DND-41 (cell line): Measurements from ENCODE around the gene IFRD1.

ENCODE experiments used
- ATAC-seq: fragments of 200-7000 bp; cut with Tn5 transposase; 3 replicates; pipeline ENCODE4 v1.9.1; 2021; ENCODE audit warnings: low read depth; ENCODE audit not compliant: insufficient read depth
- DNase-seq: peaks from one replicate; pipeline ENCODE4 v3.0.0-alpha.2; 2020
- H2AFZ ChIP-seq: 2 replicates; pipeline ENCODE4 v1.6.0; 2012; ENCODE audit warnings: low read depth, low read length
- H3K27ac ChIP-seq: 2 replicates; pipeline ENCODE4 v1.5.1; 2012; ENCODE audit warnings: low read length, inconsistent platforms
- H3K27me3 ChIP-seq: fragments of 200-600 bp; sonication (generic); 2 replicates; pipeline ENCODE4 v1.6.0; 2012; ENCODE audit warnings: low read length, mild to moderate bottlenecking, inconsistent platforms; ENCODE audit not compliant: insufficient read depth, poor library complexity
- H3K36me3 ChIP-seq: 2 replicates; pipeline ENCODE4 v1.5.1; 2012; ENCODE audit warnings: low read length, inconsistent platforms; ENCODE audit not compliant: insufficient read depth
- H3K4me1 ChIP-seq: 2 replicates; pipeline ENCODE4 v1.5.1; 2012; ENCODE audit warnings: mild to moderate bottlenecking, low read length; ENCODE audit not compliant: insufficient read depth
- H3K4me2 ChIP-seq: 2 replicates; pipeline ENCODE4 v1.6.0; 2012; ENCODE audit warnings: mild to moderate bottlenecking, moderate library complexity, low read length, inconsistent platforms; ENCODE audit not compliant: insufficient read depth
- H3K4me3 ChIP-seq, 2 experiments: fragments of 200-600 bp in 1 of 2; shearing (Covaris generic) in 1 of 2; 2 replicates each; pipeline ENCODE4 v1.5.1; 2012 to 2016; ENCODE audit warnings: inconsistent platforms in 2 of 2, low read length in 2 of 2, mild to moderate bottlenecking in 2 of 2, low read depth in 1 of 2, moderate library complexity in 1 of 2
- H3K79me2 ChIP-seq: 2 replicates; pipeline ENCODE4 v1.6.0; 2012; ENCODE audit warnings: low read length, inconsistent platforms; ENCODE audit not compliant: insufficient read depth
- H3K9ac ChIP-seq: 2 replicates; pipeline ENCODE4 v1.6.0; 2012; ENCODE audit warnings: low read depth, mild to moderate bottlenecking, inconsistent platforms, low read length, moderate library complexity
- H3K9me3 ChIP-seq: 2 replicates; pipeline ENCODE4 v1.5.1; 2012; ENCODE audit warnings: low read length, moderate library complexity, mild to moderate bottlenecking, inconsistent platforms; ENCODE audit not compliant: insufficient read depth, severe bottlenecking
- H4K20me1 ChIP-seq: 2 replicates; pipeline ENCODE4 v1.6.0; 2012; ENCODE audit warnings: low read length; ENCODE audit not compliant: insufficient read depth
- EZH2 ChIP-seq: IDR thresholded peaks from 3 replicates; pipeline ENCODE4 v1.6.1; 2012; ENCODE audit warnings: borderline replicate concordance, low read depth, mild to moderate bottlenecking, moderate library complexity, low read length, inconsistent platforms; ENCODE audit not compliant: severe bottlenecking
- TF ChIP-seq, protein P1 (sequence below): IDR thresholded peaks from 2 replicates; pipeline ENCODE4 v1.5.1; 2012; ENCODE audit warnings: borderline replicate concordance, low read length, moderate library complexity, mild to moderate bottlenecking; ENCODE audit not compliant: poor library complexity, severe bottlenecking; ENCODE audit errors: extremely low read depth

The IFRD1 gene

DNA sequence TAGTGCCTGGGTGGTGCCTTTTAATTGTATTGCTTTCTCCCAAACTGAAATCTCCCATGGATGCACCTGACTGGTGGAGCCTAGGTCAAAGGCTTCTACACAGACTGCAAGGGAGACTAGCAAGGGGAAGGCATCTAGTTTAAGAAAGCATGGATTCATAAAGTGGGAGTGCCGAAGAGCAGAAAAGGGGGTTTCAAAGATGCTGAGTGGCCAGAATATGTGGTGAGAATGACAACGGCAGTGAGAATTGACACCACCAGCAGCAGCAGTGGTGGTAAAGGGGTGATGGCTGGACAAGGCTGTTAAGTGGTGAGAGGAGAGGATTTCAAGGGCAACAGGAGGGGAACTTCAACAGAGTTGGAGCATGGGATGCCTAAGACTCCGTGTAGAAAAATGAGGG lies 67.2 kb downstream of the IFRD1 start:
- Histone ChIP-seq H3K36me3 (no peaks in the 10 kb centered on the region), H3K27me3 (peaks cover 11% of the 10 kb centered on the region), H3K9me3 (no peaks in the 10 kb centered on the region), H3K4me2 (no peak overlapping the region), H4K20me1 (no peaks in the 10 kb centered on the region), H3K9ac (no peak overlapping the region), H3K4me1 (no peaks in the 10 kb centered on the region), H3K27ac (no peak overlapping the region), H3K4me3 (no peak overlapping the region), H3K79me2 (no peaks in the 10 kb centered on the region), H2AFZ (no peak overlapping the region)
- DNase-seq (no peak), ATAC-seq (no peak)
- TF ChIP-seq, protein P1, sequence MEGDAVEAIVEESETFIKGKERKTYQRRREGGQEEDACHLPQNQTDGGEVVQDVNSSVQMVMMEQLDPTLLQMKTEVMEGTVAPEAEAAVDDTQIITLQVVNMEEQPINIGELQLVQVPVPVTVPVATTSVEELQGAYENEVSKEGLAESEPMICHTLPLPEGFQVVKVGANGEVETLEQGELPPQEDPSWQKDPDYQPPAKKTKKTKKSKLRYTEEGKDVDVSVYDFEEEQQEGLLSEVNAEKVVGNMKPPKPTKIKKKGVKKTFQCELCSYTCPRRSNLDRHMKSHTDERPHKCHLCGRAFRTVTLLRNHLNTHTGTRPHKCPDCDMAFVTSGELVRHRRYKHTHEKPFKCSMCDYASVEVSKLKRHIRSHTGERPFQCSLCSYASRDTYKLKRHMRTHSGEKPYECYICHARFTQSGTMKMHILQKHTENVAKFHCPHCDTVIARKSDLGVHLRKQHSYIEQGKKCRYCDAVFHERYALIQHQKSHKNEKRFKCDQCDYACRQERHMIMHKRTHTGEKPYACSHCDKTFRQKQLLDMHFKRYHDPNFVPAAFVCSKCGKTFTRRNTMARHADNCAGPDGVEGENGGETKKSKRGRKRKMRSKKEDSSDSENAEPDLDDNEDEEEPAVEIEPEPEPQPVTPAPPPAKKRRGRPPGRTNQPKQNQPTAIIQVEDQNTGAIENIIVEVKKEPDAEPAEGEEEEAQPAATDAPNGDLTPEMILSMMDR, result no peak
- no peak for TF ChIP-seq EZH2

DNA sequence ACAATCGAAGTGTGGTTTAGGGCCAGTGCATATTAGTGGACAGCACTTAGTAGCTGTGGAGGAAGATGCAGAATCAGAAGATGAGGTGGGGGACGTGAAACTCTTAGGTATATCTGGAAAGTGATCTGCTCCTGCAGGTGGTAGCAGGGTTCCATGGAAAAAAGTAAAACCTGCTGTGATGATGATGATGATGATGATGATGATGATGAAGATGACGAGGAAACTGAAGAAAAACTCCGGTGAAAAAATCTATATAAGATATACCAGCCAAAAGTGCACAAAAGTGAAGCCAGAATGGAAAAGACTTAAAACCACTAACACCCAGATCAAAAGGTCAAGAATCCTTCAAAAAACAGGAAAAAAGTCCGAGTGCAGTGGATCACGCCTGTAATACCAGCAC lies 70.5 kb downstream of the IFRD1 start:
- DNase-seq, result no peak
- Histone ChIP-seq H2AFZ (no peak overlapping the region), H3K4me3 (no peak overlapping the region), H3K9me3 (no peaks in the 10 kb centered on the region), H3K4me2 (no peak overlapping the region), H3K4me1 (no peaks in the 10 kb centered on the region), H4K20me1 (no peaks in the 10 kb centered on the region), H3K36me3 (no peaks in the 10 kb centered on the region), H3K9ac (no peak overlapping the region), H3K27ac (no peak overlapping the region), H3K27me3 (peaks cover 22% of the 10 kb centered on the region), H3K79me2 (no peaks in the 10 kb centered on the region)
- TF ChIP-seq EZH2, result no peak
- TF ChIP-seq, protein P1, result no peak
- ATAC-seq, result no peak

DNA sequence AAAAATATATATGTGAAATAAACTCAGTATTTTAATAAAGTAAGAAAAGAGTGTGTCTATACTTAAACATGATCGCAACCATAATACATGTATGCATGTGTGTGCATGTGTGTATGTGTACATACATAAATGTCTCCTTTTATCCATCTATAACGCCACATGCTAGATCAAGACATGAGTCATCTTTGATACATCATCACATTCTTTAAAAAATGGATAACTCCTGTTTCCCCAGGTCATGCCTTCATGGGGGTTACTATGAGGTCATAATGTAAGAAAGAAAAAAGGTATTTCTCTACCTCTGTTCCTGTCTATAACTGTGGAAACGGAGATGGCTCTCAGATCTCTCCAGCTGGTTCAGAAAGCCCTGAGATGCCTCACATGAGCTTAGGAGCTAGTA lies 71.7 kb downstream of the IFRD1 start:
- no peak overlapping the region for H3K4me2 ChIP-seq
- H3K9ac ChIP-seq, result no peak overlapping the region
- no peak overlapping the region for H3K27ac ChIP-seq
- ATAC-seq, result no peak
- no peaks in the 10 kb centered on the region for H3K36me3 ChIP-seq
- no peaks in the 10 kb centered on the region for H3K79me2 ChIP-seq
- H3K9me3 ChIP-seq, result no peaks in the 10 kb centered on the region
- no peaks in the 10 kb centered on the region for H3K4me1 ChIP-seq
- no peaks in the 10 kb centered on the region for H4K20me1 ChIP-seq
- peaks cover 22% of the 10 kb centered on the region for H3K27me3 ChIP-seq
- no peak overlapping the region for H3K4me3 ChIP-seq
- TF ChIP-seq, protein P1, result no peak
- no peak for TF ChIP-seq EZH2
- no peak overlapping the region for H2AFZ ChIP-seq
- no peak for DNase-seq

DNA sequence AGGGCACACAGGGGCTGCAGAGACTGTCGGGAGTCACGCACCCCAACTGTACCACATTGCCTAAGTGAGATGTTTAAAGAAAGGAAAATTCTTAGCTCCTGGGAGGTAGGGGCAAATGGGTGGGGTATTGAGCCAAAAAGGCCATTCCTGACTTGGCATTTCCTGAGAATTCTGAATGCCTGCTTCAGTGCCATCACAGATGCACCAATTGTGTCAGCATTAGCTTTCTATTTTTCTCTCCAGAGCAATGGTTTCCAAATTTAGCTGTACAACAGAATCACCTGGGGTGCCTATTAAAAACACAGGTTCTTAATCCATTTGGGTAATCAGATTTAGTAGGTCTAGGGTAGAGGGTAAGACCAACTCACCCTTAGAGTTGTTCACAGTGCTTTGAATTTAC lies 73.6 kb downstream of the IFRD1 start:
- no peak overlapping the region for H3K27ac ChIP-seq
- no peaks in the 10 kb centered on the region for H3K79me2 ChIP-seq
- H3K36me3 ChIP-seq, result no peaks in the 10 kb centered on the region
- TF ChIP-seq, protein P1, result no peak
- TF ChIP-seq EZH2, result no peak
- H3K27me3 ChIP-seq, result peaks cover 25% of the 10 kb centered on the region
- no peak overlapping the region for H3K9ac ChIP-seq
- H3K4me1 ChIP-seq, result no peaks in the 10 kb centered on the region
- no peak overlapping the region for H2AFZ ChIP-seq
- no peak overlapping the region for H3K4me2 ChIP-seq
- no peaks in the 10 kb centered on the region for H3K9me3 ChIP-seq
- H3K4me3 ChIP-seq, result no peak overlapping the region
- no peaks in the 10 kb centered on the region for H4K20me1 ChIP-seq
- DNase-seq (no peak), ATAC-seq (no peak)
